Breast epithelium (tissue), 4 donors: ENCODE measurements around the gene FIGNL1. TPM values are rescaled to one million over a fixed set of nuclear protein-coding genes. Genes with fewer than 3 reads are reported as not detected.

Experiments
- DNase-seq, 2 donors: peaks; one replicate each; pipeline ENCODE4 v3.0.0-alpha.2; 2019; ENCODE audit warnings: low spot score in 2 of 2
- H3K27ac ChIP-seq, 2 donors: fragments of 200-600 bp; sonication (generic) in 1 of 2; one replicate each; pipeline ENCODE4 v1.5.1; 2016 to 2019; ENCODE audit warnings: mild to moderate bottlenecking in 1 of 2
- H3K27me3 ChIP-seq, 2 donors: fragments of 200-600 bp; sonication (generic) in 1 of 2; one replicate each; pipeline versions ENCODE4 v1.5.1 to v1.6.0; 2017 to 2019; ENCODE audit warnings: control low read depth in 1 of 2, mild to moderate bottlenecking in 1 of 2
- H3K36me3 ChIP-seq: fragments of 200-600 bp; one replicate; pipeline ENCODE4 v1.5.1; 2019
- H3K4me1 ChIP-seq, 2 donors: fragments of 200-600 bp; sonication (generic); one replicate each; pipeline ENCODE4 v1.5.1; 2016 to 2019; ENCODE audit warnings: control low read depth in 1 of 2
- H3K4me3 ChIP-seq, 3 donors: fragments of 200-600 bp; sonication (generic); 1 replicate in 2 of 3; 2 replicates in 1 of 3; pipeline ENCODE4 v1.5.1; 2016 to 2019; ENCODE audit warnings: mild to moderate bottlenecking in 3 of 3, moderate library complexity in 2 of 3
- H3K9me3 ChIP-seq, 2 donors: fragments of 200-600 bp; sonication (generic) in 1 of 2; one replicate each; pipeline ENCODE4 v1.5.1; 2016 to 2019; ENCODE audit warnings: control low read depth in 1 of 2
- POLR2A ChIP-seq: fragments of 450-650 bp; IDR thresholded peaks from one replicate; pipeline ENCODE4 v1.6.1; 2016; ENCODE audit warnings: antibody characterized with exemption, mild to moderate bottlenecking, moderate library complexity
- POLR2AphosphoS5 ChIP-seq, 3 donors: sonication (generic); formaldehyde crosslinking; IDR thresholded peaks; one replicate each; pipeline ENCODE4 v1.6.1; 2017; ENCODE audit warnings: antibody characterized with exemption in 3 of 3
- intact Hi-C: fragments of 100-400 bp; cut with DNase I; formaldehyde crosslinking; loops from one replicate; pipeline ENCODE4 v1.15.1; 2023; ENCODE audit warnings: low total_unique reads
- total RNA-seq, 3 donors: library from RNA; depleted of rRNA; stranded (reverse); fragments of >200 nt; gene quantifications; one replicate each; pipeline ENCODE4 v1.1.0, GENCODE V29; 2016
- TF ChIP-seq, protein P1 (sequence below), 3 donors: fragments of 450-650 bp; IDR thresholded peaks; one replicate each; pipeline ENCODE4 v1.5.1; 2016 to 2017; ENCODE audit warnings: antibody characterized with exemption in 3 of 3, mild to moderate bottlenecking in 3 of 3, moderate library complexity in 3 of 3

The FIGNL1 gene
- total RNA-seq, 3 donors from 2014 or later = 10.8 to 13.1 (median 11.7) TPM

DNA sequence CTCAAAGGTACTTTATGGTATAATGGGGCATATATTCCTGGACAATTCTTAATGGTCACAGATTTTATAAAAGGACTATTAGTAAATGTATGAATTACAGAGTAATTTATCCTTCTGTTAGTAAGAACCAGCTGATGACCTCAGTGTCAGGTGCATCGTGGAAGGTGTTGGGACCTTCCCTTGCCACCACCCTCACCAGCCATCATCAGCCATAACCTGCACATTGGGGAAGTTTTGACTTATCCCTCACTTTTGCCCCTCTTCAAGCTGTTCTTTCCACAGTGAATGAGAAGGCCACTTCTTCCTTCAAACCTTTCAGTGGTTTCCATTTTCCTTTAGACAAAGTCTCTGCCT is 52.2 kb downstream of the FIGNL1 start:
- intact Hi-C loops = no loop called here

GRCh38 chr7:50397320-50397970 is 52.7 kb downstream of the FIGNL1 start:
- no peak for DNase-seq
- Histone ChIP-seq H3K27me3 (peaks cover 0 to 33% of the 10 kb centered on the region in 2 donors), H3K4me1 (no peaks in the 10 kb centered on the region)

More for the DNA sequence above, 52.2 kb downstream of the FIGNL1 start:
- Histone ChIP-seq H3K36me3 (no peaks in the 10 kb centered on the region), H3K4me3 (no peak overlapping the region), H3K9me3 (no peaks in the 10 kb centered on the region), H3K27ac (no peak overlapping the region), H3K4me1 (no peaks in the 10 kb centered on the region), H3K27me3 (peaks cover 0 to 35% of the 10 kb centered on the region in 2 donors)
- no peak for DNase-seq
- no peak for TF ChIP-seq POLR2A
- no peak for TF ChIP-seq POLR2AphosphoS5 (IDR thresholded peaks at IDR 0.05)
- TF ChIP-seq, protein P1, sequence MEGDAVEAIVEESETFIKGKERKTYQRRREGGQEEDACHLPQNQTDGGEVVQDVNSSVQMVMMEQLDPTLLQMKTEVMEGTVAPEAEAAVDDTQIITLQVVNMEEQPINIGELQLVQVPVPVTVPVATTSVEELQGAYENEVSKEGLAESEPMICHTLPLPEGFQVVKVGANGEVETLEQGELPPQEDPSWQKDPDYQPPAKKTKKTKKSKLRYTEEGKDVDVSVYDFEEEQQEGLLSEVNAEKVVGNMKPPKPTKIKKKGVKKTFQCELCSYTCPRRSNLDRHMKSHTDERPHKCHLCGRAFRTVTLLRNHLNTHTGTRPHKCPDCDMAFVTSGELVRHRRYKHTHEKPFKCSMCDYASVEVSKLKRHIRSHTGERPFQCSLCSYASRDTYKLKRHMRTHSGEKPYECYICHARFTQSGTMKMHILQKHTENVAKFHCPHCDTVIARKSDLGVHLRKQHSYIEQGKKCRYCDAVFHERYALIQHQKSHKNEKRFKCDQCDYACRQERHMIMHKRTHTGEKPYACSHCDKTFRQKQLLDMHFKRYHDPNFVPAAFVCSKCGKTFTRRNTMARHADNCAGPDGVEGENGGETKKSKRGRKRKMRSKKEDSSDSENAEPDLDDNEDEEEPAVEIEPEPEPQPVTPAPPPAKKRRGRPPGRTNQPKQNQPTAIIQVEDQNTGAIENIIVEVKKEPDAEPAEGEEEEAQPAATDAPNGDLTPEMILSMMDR (IDR thresholded peaks at IDR 0.05) = no peak

GRCh38 chr7:50396856-50397255 is 53.3 kb downstream of the FIGNL1 start:
- no peak overlapping the region for H3K4me3 ChIP-seq
- no peaks in the 10 kb centered on the region for H3K4me1 ChIP-seq
- H3K36me3 ChIP-seq = no peaks in the 10 kb centered on the region
- TF ChIP-seq, protein P1 (IDR thresholded peaks at IDR 0.05) = no peak
- TF ChIP-seq POLR2AphosphoS5 (IDR thresholded peaks at IDR 0.05) (no peak), POLR2A (no peak)
- DNase-seq = no peak
- H3K9me3 ChIP-seq = no peaks in the 10 kb centered on the region
- intact Hi-C loops = no loop called here
- H3K27me3 ChIP-seq = peaks cover 0 to 27% of the 10 kb centered on the region in 2 donors
- H3K27ac ChIP-seq = no peak overlapping the region

More at GRCh38 chr7:50397320-50397970, 52.7 kb downstream of the FIGNL1 start:
- H3K36me3 ChIP-seq = no peaks in the 10 kb centered on the region
- H3K4me3 ChIP-seq = no peak overlapping the region
- intact Hi-C loops = no loop called here
- H3K27ac ChIP-seq = no peak overlapping the region
- TF ChIP-seq POLR2A (no peak), POLR2AphosphoS5 (IDR thresholded peaks at IDR 0.05) (no peak)
- TF ChIP-seq, protein P1 (IDR thresholded peaks at IDR 0.05) = no peak
- no peaks in the 10 kb centered on the region for H3K9me3 ChIP-seq

DNA sequence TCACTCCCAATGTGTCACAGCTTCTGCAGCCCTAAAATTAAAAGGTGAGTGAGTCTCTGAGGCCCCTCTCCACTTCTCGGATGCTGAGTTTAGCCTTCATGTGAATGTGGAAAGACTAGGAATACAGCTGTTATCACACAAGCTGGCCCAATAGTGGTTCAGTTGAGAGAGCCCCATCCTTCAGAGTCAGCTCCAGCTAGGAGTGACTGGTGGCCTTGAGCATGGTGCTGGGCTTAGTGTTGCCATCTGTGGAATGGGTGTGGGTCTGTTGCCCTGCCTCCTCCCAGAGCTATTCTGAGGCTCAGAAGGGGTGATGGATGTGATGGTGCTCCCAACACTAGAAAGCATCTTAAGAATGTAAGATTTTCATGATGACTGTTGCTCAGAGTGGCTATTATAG is 55.8 kb downstream of the FIGNL1 start:
- Histone ChIP-seq H3K4me3 (no peak overlapping the region), H3K36me3 (no peaks in the 10 kb centered on the region), H3K27ac (no peak overlapping the region), H3K9me3 (no peaks in the 10 kb centered on the region), H3K27me3 (peaks cover 0 to 4% of the 10 kb centered on the region in 2 donors), H3K4me1 (no peaks in the 10 kb centered on the region)
- no peak for TF ChIP-seq POLR2AphosphoS5 (IDR thresholded peaks at IDR 0.05)
- TF ChIP-seq POLR2A = no peak
- TF ChIP-seq, protein P1 (IDR thresholded peaks at IDR 0.05) = no peak
- DNase-seq = no peak
- intact Hi-C loops = no loop called here

Other genes starting within 250 kb of the FIGNL1 start
- 10 to 100 TPM; 14.2 to 21.4 (median 21.3) TPM for gene IKZF1, start 145.6 kb downstream of the FIGNL1 start, total RNA-seq
- under 1 TPM in 2 of 3 donors, not detected in 1; 0.29 to 0.33 TPM for gene DDC, start 115.1 kb upstream of the FIGNL1 start, total RNA-seq